NCI-H2196 (cell line): ENCODE results near the gene TRAPPC10.

Experiments
- DNase-seq: peaks from one replicate; lab custom pipeline; 2025; ENCODE audit not compliant: unreplicated experiment; lab: John Stamatoyannopoulos, UW

The TRAPPC10 gene, protein sequence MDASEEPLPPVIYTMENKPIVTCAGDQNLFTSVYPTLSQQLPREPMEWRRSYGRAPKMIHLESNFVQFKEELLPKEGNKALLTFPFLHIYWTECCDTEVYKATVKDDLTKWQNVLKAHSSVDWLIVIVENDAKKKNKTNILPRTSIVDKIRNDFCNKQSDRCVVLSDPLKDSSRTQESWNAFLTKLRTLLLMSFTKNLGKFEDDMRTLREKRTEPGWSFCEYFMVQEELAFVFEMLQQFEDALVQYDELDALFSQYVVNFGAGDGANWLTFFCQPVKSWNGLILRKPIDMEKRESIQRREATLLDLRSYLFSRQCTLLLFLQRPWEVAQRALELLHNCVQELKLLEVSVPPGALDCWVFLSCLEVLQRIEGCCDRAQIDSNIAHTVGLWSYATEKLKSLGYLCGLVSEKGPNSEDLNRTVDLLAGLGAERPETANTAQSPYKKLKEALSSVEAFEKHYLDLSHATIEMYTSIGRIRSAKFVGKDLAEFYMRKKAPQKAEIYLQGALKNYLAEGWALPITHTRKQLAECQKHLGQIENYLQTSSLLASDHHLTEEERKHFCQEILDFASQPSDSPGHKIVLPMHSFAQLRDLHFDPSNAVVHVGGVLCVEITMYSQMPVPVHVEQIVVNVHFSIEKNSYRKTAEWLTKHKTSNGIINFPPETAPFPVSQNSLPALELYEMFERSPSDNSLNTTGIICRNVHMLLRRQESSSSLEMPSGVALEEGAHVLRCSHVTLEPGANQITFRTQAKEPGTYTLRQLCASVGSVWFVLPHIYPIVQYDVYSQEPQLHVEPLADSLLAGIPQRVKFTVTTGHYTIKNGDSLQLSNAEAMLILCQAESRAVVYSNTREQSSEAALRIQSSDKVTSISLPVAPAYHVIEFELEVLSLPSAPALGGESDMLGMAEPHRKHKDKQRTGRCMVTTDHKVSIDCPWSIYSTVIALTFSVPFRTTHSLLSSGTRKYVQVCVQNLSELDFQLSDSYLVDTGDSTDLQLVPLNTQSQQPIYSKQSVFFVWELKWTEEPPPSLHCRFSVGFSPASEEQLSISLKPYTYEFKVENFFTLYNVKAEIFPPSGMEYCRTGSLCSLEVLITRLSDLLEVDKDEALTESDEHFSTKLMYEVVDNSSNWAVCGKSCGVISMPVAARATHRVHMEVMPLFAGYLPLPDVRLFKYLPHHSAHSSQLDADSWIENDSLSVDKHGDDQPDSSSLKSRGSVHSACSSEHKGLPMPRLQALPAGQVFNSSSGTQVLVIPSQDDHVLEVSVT

DNA sequence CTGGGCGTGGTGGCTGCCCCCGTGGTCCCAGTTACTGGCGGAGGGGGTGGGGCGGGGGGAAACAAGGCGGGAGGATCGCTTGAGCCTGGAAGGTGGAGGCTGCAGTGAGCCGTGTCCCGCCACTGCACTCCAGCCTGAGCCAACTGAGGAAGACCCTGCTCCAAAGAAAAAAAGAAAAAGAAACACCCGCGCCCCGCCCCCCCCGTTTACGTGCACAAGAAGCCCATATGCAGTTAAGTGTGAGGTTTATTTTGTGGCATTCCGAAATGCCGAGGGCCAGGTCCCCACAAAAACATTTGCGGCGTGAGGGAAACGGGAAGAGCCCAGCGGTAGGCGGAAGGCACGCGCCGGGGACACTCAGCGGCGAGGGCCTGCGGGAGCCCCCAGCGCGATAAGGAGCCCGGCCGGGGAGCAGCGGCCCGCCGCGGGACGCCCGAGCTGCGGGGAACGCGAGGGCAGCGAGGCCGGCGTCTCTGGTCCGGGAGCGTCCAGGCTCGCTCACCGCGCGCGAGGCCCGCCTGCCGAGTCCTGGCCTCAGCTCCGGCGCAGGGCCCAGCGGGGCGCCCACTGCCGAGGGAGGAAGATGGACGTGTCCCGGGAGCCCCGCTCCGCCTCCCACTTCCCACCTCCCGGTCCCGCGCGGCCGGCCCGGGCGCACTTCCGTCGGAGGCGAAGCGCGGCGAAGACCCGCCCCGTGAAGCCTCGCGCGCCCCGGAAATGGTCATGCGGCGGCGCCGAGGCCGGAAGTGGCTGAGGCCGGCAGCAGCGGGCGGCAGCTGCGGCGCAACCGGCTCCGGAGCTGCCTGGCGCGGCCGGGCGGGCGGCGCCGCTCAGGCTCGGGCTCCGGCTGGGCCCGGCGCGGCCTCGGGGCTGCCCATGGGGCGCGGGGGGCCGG, at the start of gene TRAPPC10:
Gene TRAPPC10, plus strand, starts transcription at position 731 of the 895 bp plus-strand sequence. CDS start 185 bp downstream, outside the sequence.
- DNase-seq, result peak; percentile 89

GRCh38 chr21:43965911-43966585, 46.1 kb upstream of the TRAPPC10 start:
- DNase-seq, result no peak

DNA sequence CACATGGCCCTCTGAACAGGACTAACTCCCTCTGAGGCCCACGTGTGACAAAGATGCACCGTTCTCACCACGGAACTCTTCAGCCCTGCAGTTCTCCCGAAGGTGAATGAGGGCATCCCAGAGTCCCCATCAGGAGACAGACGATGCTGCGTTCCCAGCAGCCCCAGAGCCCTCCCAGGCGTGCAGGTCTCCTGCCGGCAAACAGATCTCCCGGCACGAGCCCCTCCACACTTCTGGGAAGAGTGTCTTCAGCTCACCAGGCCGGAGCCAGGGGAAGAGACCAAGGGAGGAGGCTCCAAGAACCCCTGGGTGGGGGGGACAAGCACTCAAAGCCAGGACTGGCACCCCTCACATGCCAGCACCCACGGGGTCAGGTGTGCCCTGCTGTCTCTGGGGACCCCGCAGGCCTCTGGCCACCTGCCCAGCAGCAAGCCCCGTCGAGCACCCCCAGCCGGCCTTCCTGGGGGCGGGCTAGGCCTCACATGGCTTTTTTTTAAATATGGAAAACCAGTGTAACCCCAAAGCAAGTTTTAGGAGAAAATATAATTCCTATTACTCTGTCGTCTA, 45.1 kb upstream of the TRAPPC10 start:
- DNase-seq, result no peak

- DNase-seq, result no peak
These were observed 44.1 kb upstream of the TRAPPC10 start for GRCh38 chr21:43967981-43968380.

GRCh38 chr21:43968410-43969114, 43.5 kb upstream of the TRAPPC10 start:
- DNase-seq, result no peak

- no peak for DNase-seq
These were observed 43.0 kb upstream of the TRAPPC10 start for GRCh38 chr21:43969115-43969444.

- no peak for DNase-seq
These were observed 41.6 kb upstream of the TRAPPC10 start for GRCh38 chr21:43970551-43970950.

- DNase-seq, result no peak
These were observed 40.7 kb upstream of the TRAPPC10 start for GRCh38 chr21:43971201-43971991.

- DNase-seq, result no peak
These were observed 40.2 kb upstream of the TRAPPC10 start for GRCh38 chr21:43971992-43972255.

GRCh38 chr21:43972850-43973633, 39.1 kb upstream of the TRAPPC10 start:
- DNase-seq, result no peak

- DNase-seq, result no peak
These were observed 38.5 kb upstream of the TRAPPC10 start for GRCh38 chr21:43973634-43973955.

DNA sequence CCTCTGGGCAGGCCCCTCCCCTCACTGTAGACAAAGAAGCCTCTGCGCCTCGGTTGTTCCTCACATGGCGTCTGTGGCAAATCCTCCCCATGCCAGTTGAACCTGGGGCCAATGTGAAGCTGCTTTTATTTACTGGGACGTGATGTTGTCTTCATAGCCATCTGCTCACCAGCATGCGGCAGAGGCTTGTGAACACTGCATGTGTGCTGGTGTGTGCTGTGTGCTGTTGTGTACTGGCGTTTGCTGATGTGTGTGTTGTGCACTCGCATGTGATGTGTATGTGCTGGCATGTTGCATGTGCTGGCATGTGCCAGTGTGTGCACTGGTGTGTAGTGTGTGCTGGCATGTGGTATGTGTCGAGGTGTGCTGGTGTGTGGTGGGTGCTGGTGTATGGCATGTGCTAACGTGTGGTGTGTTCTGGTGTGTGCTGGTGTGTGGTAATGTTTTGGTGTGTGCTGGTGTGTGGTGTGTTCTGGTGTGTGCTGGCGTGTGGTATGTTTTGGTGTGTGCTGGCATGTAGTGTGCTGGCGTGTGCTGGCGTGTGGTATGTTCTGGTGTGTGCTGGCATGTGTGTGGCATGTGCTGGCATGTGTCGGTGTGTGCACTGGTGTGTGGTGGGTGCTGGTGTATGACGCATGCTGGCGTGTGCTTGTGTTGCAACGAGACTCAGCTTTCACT, 37.2 kb upstream of the TRAPPC10 start:
- no peak for DNase-seq

GRCh38 chr21:43975469-43976098, 36.5 kb upstream of the TRAPPC10 start:
- DNase-seq, result peak; percentile 68

DNA sequence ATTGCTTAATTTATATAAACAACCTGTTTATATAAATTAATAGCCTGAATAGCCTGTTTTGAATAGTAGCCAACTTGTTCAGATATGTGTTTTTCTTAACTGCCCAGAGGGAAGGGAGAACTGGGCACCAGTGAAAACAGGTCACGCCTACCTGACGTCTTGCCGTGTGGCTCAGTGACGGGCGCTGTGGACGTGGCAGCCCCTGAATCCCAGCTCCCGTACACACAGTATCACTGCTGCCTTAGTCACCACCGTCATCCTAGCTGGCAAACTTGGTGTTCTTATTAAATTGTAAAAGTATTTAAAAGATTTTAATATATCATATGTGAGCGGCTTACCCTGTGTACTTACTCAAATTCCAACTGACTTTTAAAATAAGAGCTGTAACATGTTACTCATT, 35.4 kb upstream of the TRAPPC10 start:
- DNase-seq, result no peak

- no peak for DNase-seq
These were observed 34.0 kb upstream of the TRAPPC10 start for GRCh38 chr21:43978060-43978459.

DNA sequence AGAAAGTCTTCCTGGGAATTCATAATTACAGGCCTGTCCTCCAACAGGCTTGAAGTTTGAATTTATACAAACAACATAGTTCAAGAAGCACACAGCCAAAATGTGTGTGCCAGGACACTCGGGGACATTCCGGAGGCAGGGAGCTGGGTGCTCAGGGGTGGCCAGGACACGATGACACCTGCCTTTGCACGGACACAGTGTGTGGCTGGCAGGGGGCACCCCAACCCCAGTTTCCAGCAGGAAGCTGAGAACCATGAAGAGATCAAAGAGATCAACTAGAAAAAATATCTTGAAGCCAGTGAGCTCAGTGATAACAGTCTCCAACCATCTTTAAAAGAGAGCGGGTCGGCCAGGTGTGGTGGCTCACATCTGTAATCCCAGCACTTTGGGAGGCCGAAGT, 32.5 kb upstream of the TRAPPC10 start:
- no peak for DNase-seq
